ENCODE results near the gene TMOD3. TPM values are rescaled to one million over a fixed set of nuclear protein-coding genes. Genes with fewer than 3 reads are reported as not detected.

The TMOD3 gene
- total RNA-seq, 6 experiments from 2014 or later: 15.0 to 32.2 (median 20.6) TPM

- H3K36me3 ChIP-seq: peaks cover 0 to 72% (median 21%) of the 10 kb centered on the region in 4 donors
- H3K4me1 ChIP-seq: peaks cover 0 to 10% (median 4%) of the 10 kb centered on the region in 4 donors
- ATAC-seq (peak; percentile 25 to 82 (median 42)), DNase-seq (no peak)
- no peaks in the 10 kb centered on the region for H3K27me3 ChIP-seq
- intact Hi-C loops (cut with DNase I): no loop called here
- no peak overlapping the region for H3K4me3 ChIP-seq
- no peaks in the 10 kb centered on the region for H3K9me3 ChIP-seq
- 56% methylated on average over 3 of the region's 3 CpGs for WGBS (ENCODE audit: insufficient coverage, low coverage, low lambda C conversion rate, missing lambda C conversion rate)
- TF ChIP-seq POLR2A (IDR thresholded peaks at IDR 0.05): no peak
- no peak for TF ChIP-seq CTCF (IDR thresholded peaks at IDR 0.05)
- peak overlapping the region in 1 of 3 donors; percentile 34 for H3K27ac ChIP-seq
Observed at GRCh38 chr15:51952805-51953204, 123.4 kb downstream of the TMOD3 start.

- Histone ChIP-seq H3K27me3 (no peaks in the 10 kb centered on the region), H3K9me3 (no peaks in the 10 kb centered on the region), H3K36me3 (peaks cover 0 to 65% (median 30%) of the 10 kb centered on the region in 4 donors), H3K27ac (no peak overlapping the region), H3K4me1 (peaks cover 0 to 10% (median 4%) of the 10 kb centered on the region in 4 donors), H3K4me3 (no peak overlapping the region)
- DNase-seq: no peak
- no peak for TF ChIP-seq CTCF (IDR thresholded peaks at IDR 0.05)
- no peak for TF ChIP-seq POLR2A (IDR thresholded peaks at IDR 0.05)
- WGBS (ENCODE audit: insufficient coverage, low coverage, low lambda C conversion rate, missing lambda C conversion rate): 93% methylated on average over 3 of the region's 3 CpGs
- intact Hi-C loops (cut with DNase I): no loop called here
- ATAC-seq: no peak
Observed at GRCh38 chr15:51955504-51955903, 126.1 kb downstream of the TMOD3 start.

Small RNA genes within 50 kb of the gene (small RNA-seq; reads per million reads assigned to genes)
- gene AC090971.5 (0 reads per million in 2 experiments), gene RF00017 (0 reads per million in 2 experiments), gene RF00019 (0 reads per million in 2 experiments), gene RNU6-90P (0 reads per million in 2 experiments)

Other genes with a start within 250 kb of the TMOD3 start
- 10 to 100 TPM in 5 of 6 experiments, 1 to 10 TPM in 1; 8.8 to 16.1 (median 12.7) TPM for gene DMXL2, start 206.9 kb upstream of the TMOD3 start, total RNA-seq
- gene SCG3, start 148.2 kb upstream of the TMOD3 start, total RNA-seq: not detected
- gene LYSMD2, start 92.0 kb upstream of the TMOD3 start, total RNA-seq: 10 to 100 TPM in 2 of 6 experiments, 1 to 10 TPM in 4; 5.0 to 17.4 (median 8.4) TPM
- 1 to 10 TPM; 1.1 to 2.5 (median 1.3) TPM for gene TMOD2, start 78.1 kb upstream of the TMOD3 start, total RNA-seq
- 10 to 100 TPM in 4 of 6 experiments, 1 to 10 TPM in 2; 8.9 to 20.6 (median 11.9) TPM for gene LEO1, start 142.1 kb downstream of the TMOD3 start, total RNA-seq
- 10 to 100 TPM; 15.8 to 35.8 (median 22.3) TPM for gene MAPK6, start 189.6 kb downstream of the TMOD3 start, total RNA-seq

All from right lobe of liver (tissue), 6 donors.